Measurements from ENCODE around the gene BRME1.

The BRME1 gene

GRCh38 chr19:13887517-13887916, 18.4 kb downstream of the BRME1 start:
- no peaks in the 10 kb centered on the region for H3K79me2 ChIP-seq (ENCODE audit: insufficient read depth, low read depth)
- H3K4me3 ChIP-seq (IDR thresholded peaks at IDR 0.05; ENCODE audit: insufficient read depth, low read depth, low read length) = no peak overlapping the region
- no peaks in the 10 kb centered on the region for H3K36me3 ChIP-seq (ENCODE audit: insufficient read depth)
- H3K27me3 ChIP-seq (ENCODE audit: insufficient read depth, low read depth) = no peaks in the 10 kb centered on the region
- H2AFZ ChIP-seq (ENCODE audit: low read depth) = no peak overlapping the region
- H3K27ac ChIP-seq = no peak overlapping the region
- H3K4me2 ChIP-seq = no peak overlapping the region
- no peaks in the 10 kb centered on the region for H4K20me1 ChIP-seq (ENCODE audit: insufficient read depth)
- no peak for TF ChIP-seq CTCF (conservative IDR thresholded peaks at IDR 0.05; ENCODE audit: low read depth, low read length)
- peaks cover 16% of the 10 kb centered on the region for H3K4me1 ChIP-seq (ENCODE audit: low read depth, poor library complexity, severe bottlenecking)
- no peak overlapping the region for H3K9ac ChIP-seq

- Histone ChIP-seq H3K79me2 (ENCODE audit: insufficient read depth, low read depth) (no peaks in the 10 kb centered on the region), H4K20me1 (ENCODE audit: insufficient read depth) (no peaks in the 10 kb centered on the region), H2AFZ (ENCODE audit: low read depth) (no peak overlapping the region), H3K4me3 (IDR thresholded peaks at IDR 0.05; ENCODE audit: insufficient read depth, low read depth, low read length) (no peak overlapping the region), H3K36me3 (ENCODE audit: insufficient read depth) (no peaks in the 10 kb centered on the region), H3K4me2 (no peak overlapping the region), H3K9ac (no peak overlapping the region), H3K27ac (no peak overlapping the region), H3K4me1 (ENCODE audit: low read depth, poor library complexity, severe bottlenecking) (peaks cover 16% of the 10 kb centered on the region), H3K27me3 (ENCODE audit: insufficient read depth, low read depth) (no peaks in the 10 kb centered on the region)
- no peak for TF ChIP-seq CTCF (conservative IDR thresholded peaks at IDR 0.05; ENCODE audit: low read depth, low read length)
These were observed 18.9 kb downstream of the BRME1 start for GRCh38 chr19:13887018-13887436.

- no peak overlapping the region for H3K4me3 ChIP-seq (IDR thresholded peaks at IDR 0.05; ENCODE audit: insufficient read depth, low read depth, low read length)
- no peak for TF ChIP-seq CTCF (conservative IDR thresholded peaks at IDR 0.05; ENCODE audit: low read depth, low read length)
- H3K9ac ChIP-seq = no peak overlapping the region; the same call in 1 of the 2 replicates
- peaks cover 26% of the 10 kb centered on the region for H3K4me1 ChIP-seq (ENCODE audit: low read depth, poor library complexity, severe bottlenecking)
- H3K79me2 ChIP-seq (ENCODE audit: insufficient read depth, low read depth) = no peaks in the 10 kb centered on the region
- no peak overlapping the region; the same call in 1 of the 2 replicates for H3K4me2 ChIP-seq
- no peaks in the 10 kb centered on the region for H3K36me3 ChIP-seq (ENCODE audit: insufficient read depth)
- no peaks in the 10 kb centered on the region for H4K20me1 ChIP-seq (ENCODE audit: insufficient read depth)
- H2AFZ ChIP-seq (ENCODE audit: low read depth) = no peak overlapping the region
- no peak overlapping the region for H3K27ac ChIP-seq
- H3K27me3 ChIP-seq (ENCODE audit: insufficient read depth, low read depth) = no peaks in the 10 kb centered on the region
These were observed 20.0 kb downstream of the BRME1 start for GRCh38 chr19:13885826-13886365.

GRCh38 chr19:13884726-13885591, 21.0 kb downstream of the BRME1 start:
- Histone ChIP-seq H3K9ac (peak overlapping the region; percentile 16; the same call in 1 of the 2 replicates), H3K4me1 (ENCODE audit: low read depth, poor library complexity, severe bottlenecking) (peaks cover 33% of the 10 kb centered on the region)

More at GRCh38 chr19:13884726-13885591, 21.0 kb downstream of the BRME1 start:
- H3K27ac ChIP-seq = peak overlapping the region; percentile 27; the same call in 1 of the 2 replicates
- H3K4me2 ChIP-seq = peak overlapping the region; percentile 40; the same call in 1 of the 2 replicates
- peak overlapping the region; percentile 81 for H2AFZ ChIP-seq (ENCODE audit: low read depth)
- no peak overlapping the region for H3K4me3 ChIP-seq (IDR thresholded peaks at IDR 0.05; ENCODE audit: insufficient read depth, low read depth, low read length)
- TF ChIP-seq CTCF (conservative IDR thresholded peaks at IDR 0.05; ENCODE audit: low read depth, low read length) = no peak
- H4K20me1 ChIP-seq (ENCODE audit: insufficient read depth) = no peaks in the 10 kb centered on the region
- H3K27me3 ChIP-seq (ENCODE audit: insufficient read depth, low read depth) = no peaks in the 10 kb centered on the region
- no peaks in the 10 kb centered on the region for H3K79me2 ChIP-seq (ENCODE audit: insufficient read depth, low read depth)
- no peaks in the 10 kb centered on the region for H3K36me3 ChIP-seq (ENCODE audit: insufficient read depth)

All from KMS-11 (cell line).